ENCODE results near the gene CABP2.

CABP2 gene

GRCh38 chr11:67489885-67490726, 33.1 kb downstream of the CABP2 start:
- CTCF ChIA-PET = interaction anchor here (1.2 kb wide), 1 partner anchor 228 kb away, joined by 5 read pairs; no protein-coding TSS in a partner anchor
- Histone ChIP-seq H3K4me3 (ENCODE audit: low read depth, low read length) (no peak overlapping the region), H3K9me3 (ENCODE audit: control insufficient read depth, insufficient read depth, low read depth, low read length) (no peaks in the 10 kb centered on the region), H3K27ac (ENCODE audit: extremely low read depth, low read depth, low read length) (no peak overlapping the region), H3K36me3 (ENCODE audit: control insufficient read depth in 2 of 2, insufficient read depth in 1 of 2, low read length in 2 of 2) (peaks cover 0 to 67% of the 10 kb centered on the region in 2 experiments; a peak in 2 of 3 replicates), H3K4me1 (ENCODE audit: control insufficient read depth, insufficient read depth, low read length) (no peaks in the 10 kb centered on the region)
- TF ChIP-seq BCL6B (tag by site-specific recombination; IDR thresholded peaks at IDR 0.05) (no peak), ZBTB7A (tag by site-specific recombination; IDR thresholded peaks at IDR 0.05; ENCODE audit: low read depth) (no peak), ZNF692 (tag by site-specific recombination; IDR thresholded peaks at IDR 0.05) (0 out of 2 replicates have a peak, but pooled peaks have one; percentile 45)
- POLR2A ChIA-PET = interaction anchor here (2.5 kb wide), 1 partner anchor 7 kb away, joined by 11 read pairs; the partner anchor contains the start of gene AIP

- H3K4me1 ChIP-seq (ENCODE audit: control insufficient read depth, insufficient read depth, low read length) = no peaks in the 10 kb centered on the region
- no peaks in the 10 kb centered on the region for H3K9me3 ChIP-seq (ENCODE audit: control insufficient read depth, insufficient read depth, low read depth, low read length)
- H3K4me3 ChIP-seq (ENCODE audit: low read depth, low read length) = no peak overlapping the region
- H3K36me3 ChIP-seq (ENCODE audit: control insufficient read depth in 2 of 2, insufficient read depth in 1 of 2, low read length in 2 of 2) = peaks cover 0 to 69% of the 10 kb centered on the region in 2 experiments; a peak in 2 of 3 replicates
- POLR2A ChIA-PET = no interaction called here
- TF ChIP-seq GLIS2 (tag by site-specific recombination; IDR thresholded peaks at IDR 0.05) = 0 out of 2 replicates have a peak, but pooled peaks have one; percentile 4
- 0 out of 2 replicates have a peak, but pooled peaks have one; percentile 19 for TF ChIP-seq SCRT2 (tag by site-specific recombination; IDR thresholded peaks at IDR 0.05)
- no peak for TF ChIP-seq KLF8 (tag by site-specific recombination; IDR thresholded peaks at IDR 0.05)
- H3K27ac ChIP-seq (ENCODE audit: extremely low read depth, low read depth, low read length) = no peak overlapping the region
- CTCF ChIA-PET = interaction anchor here (0.5 to 1.2 kb wide), 2 partner anchors 124 to 227 kb away, joined by 3 to 5 read pairs; no protein-coding TSS in a partner anchor
Observed at GRCh38 chr11:67489203-67489884, 33.9 kb downstream of the CABP2 start.

GRCh38 chr11:67486481-67487195, 36.6 kb downstream of the CABP2 start:
- TF ChIP-seq ZNF514 (tag by site-specific recombination; IDR thresholded peaks at IDR 0.05) = no peak
- TF ChIP-seq BCL6B (tag by site-specific recombination; IDR thresholded peaks at IDR 0.05) = no peak
- TF ChIP-seq YY1 (tag by site-specific recombination; IDR thresholded peaks at IDR 0.05) = no peak
- TF ChIP-seq PRDM6 (tag by site-specific recombination; IDR thresholded peaks at IDR 0.05) = no peak
- TF ChIP-seq ZFP41 (tag by site-specific recombination; IDR thresholded peaks at IDR 0.05; ENCODE audit: borderline replicate concordance) = no peak
- TF ChIP-seq ZNF558 (tag by site-specific recombination; IDR thresholded peaks at IDR 0.05) = no peak
- TF ChIP-seq KLF16 (tag by site-specific recombination; IDR thresholded peaks at IDR 0.05) = no peak
- no peak overlapping the region for H3K4me3 ChIP-seq (ENCODE audit: low read depth, low read length)
- CTCF ChIA-PET = no interaction called here

More at GRCh38 chr11:67486481-67487195, 36.6 kb downstream of the CABP2 start:
- no peak overlapping the region for H3K27ac ChIP-seq (ENCODE audit: extremely low read depth, low read depth, low read length)
- no peaks in the 10 kb centered on the region for H3K4me1 ChIP-seq (ENCODE audit: control insufficient read depth, insufficient read depth, low read length)
- peaks cover 0 to 48% of the 10 kb centered on the region in 2 experiments; a peak in 2 of 3 replicates for H3K36me3 ChIP-seq (ENCODE audit: control insufficient read depth in 2 of 2, insufficient read depth in 1 of 2, low read length in 2 of 2)
- POLR2A ChIA-PET = interaction anchor here (0.7 to 1.7 kb wide), 2 partner anchors 18 to 85 kb away, joined by 3 to 4 read pairs; partner anchors contain the start of gene PPP1CA
- H3K9me3 ChIP-seq (ENCODE audit: control insufficient read depth, insufficient read depth, low read depth, low read length) = no peaks in the 10 kb centered on the region

Measured in HEK293 (cell line).